Gastrocnemius medialis (tissue), 4 donors: ENCODE results near the gene MAU2. TPM values are rescaled to one million over a fixed set of nuclear protein-coding genes. Genes with fewer than 3 reads are reported as not detected.

ENCODE experiments used
- ATAC-seq, 2 donors: fragments of 150-250 bp; one replicate each; pipeline ENCODE4 v1.9.1; 2016
- DNase-seq, 2 donors: peaks; one replicate each; pipeline ENCODE4 v3.0.0-alpha.2; 2019
- H3K27ac ChIP-seq, 4 donors: fragments of 200-600 bp; sonication (generic); 1 replicate in 1 of 4; 2 replicates in 3 of 4; pipeline ENCODE4 v1.5.1; 2016 to 2018; ENCODE audit warnings: mild to moderate bottlenecking in 2 of 4, moderate library complexity in 1 of 4
- H3K27me3 ChIP-seq, 3 donors: fragments of 200-600 bp; sonication (generic) in 2 of 3; 1 replicate in 1 of 3; 2 replicates in 2 of 3; pipeline versions ENCODE4 v1.5.1 to v1.6.0; 2016 to 2019; ENCODE audit warnings: mild to moderate bottlenecking in 1 of 3, moderate library complexity in 1 of 3
- H3K36me3 ChIP-seq, 2 donors: fragments of 200-600 bp; sonication (generic) in 1 of 2; one replicate each; pipeline ENCODE4 v1.5.1; 2017 to 2018
- H3K4me1 ChIP-seq, 2 donors: fragments of 200-600 bp; sonication (generic) in 1 of 2; one replicate each; pipeline ENCODE4 v1.5.1; 2016 to 2017; ENCODE audit warnings: mild to moderate bottlenecking in 2 of 2
- H3K4me3 ChIP-seq, 4 donors: fragments of 200-600 bp; sonication (generic) in 3 of 4; 1 replicate in 1 of 4; 2 replicates in 3 of 4; pipeline ENCODE4 v1.5.1; 2016 to 2019; ENCODE audit warnings: mild to moderate bottlenecking in 2 of 4
- H3K9me3 ChIP-seq, 3 donors: fragments of 200-600 bp; sonication (generic) in 2 of 3; 1 replicate in 1 of 3; 2 replicates in 2 of 3; pipeline ENCODE4 v1.5.1; 2016 to 2019
- CTCF ChIP-seq, 5 experiments: fragments of 450-650 bp in 3 of 5; fragments of 200-600 bp in 2 of 5; sonication (generic) in 2 of 5; IDR thresholded peaks in 4 of 5; conservative IDR thresholded peaks in 1 of 5; 1 replicate in 4 of 5; 2 replicates in 1 of 5; pipeline ENCODE4 v1.5.1; 2016 to 2019; ENCODE audit warnings: antibody characterized with exemption in 5 of 5, mild to moderate bottlenecking in 3 of 5, moderate library complexity in 3 of 5
- POLR2A ChIP-seq, 2 donors: fragments of 450-650 bp; IDR thresholded peaks; one replicate each; pipeline ENCODE4 v1.6.1; 2017; ENCODE audit warnings: antibody characterized with exemption in 2 of 2, mild to moderate bottlenecking in 2 of 2, moderate library complexity in 2 of 2
- in situ Hi-C, 4 donors: fragments of 200-750 bp; cut with MboI; loops; one replicate each; pipeline versions ENCODE4 v1.15.0 to v1.8.0; 2017; ENCODE audit warnings: low sequenced_read_pairs in 4 of 4
- intact Hi-C: fragments of 100-400 bp; cut with DNase I; formaldehyde crosslinking; loops from one replicate; pipeline ENCODE4 v1.15.1; 2023; ENCODE audit warnings: low total_unique reads
- total RNA-seq, 4 donors: library from RNA; depleted of rRNA; stranded (reverse); fragments of >200 nt; gene quantifications; one replicate each; pipeline versions ENCODE4 v1.1.0 to v1.2.3, GENCODE V29; 2016

Gene MAU2
- total RNA-seq, 4 donors from 2014 or later, result 31.3 to 48.5 (median 41.7) TPM

- Histone ChIP-seq H3K4me3 (no peak overlapping the region), H3K27me3 (no peaks in the 10 kb centered on the region), H3K9me3 (no peaks in the 10 kb centered on the region), H3K4me1 (no peaks in the 10 kb centered on the region), H3K36me3 (peaks cover 0 to 91% of the 10 kb centered on the region in 2 donors), H3K27ac (no peak overlapping the region)
- intact Hi-C loops (no loop called here), in situ Hi-C loops (no loop called here)
- TF ChIP-seq POLR2A (IDR thresholded peaks at IDR 0.05) (no peak), CTCF (IDR thresholded peaks at IDR 0.05 in 4 of 5, conservative IDR thresholded peaks at IDR 0.05 in 1 of 5) (no peak)
- DNase-seq (no peak), ATAC-seq (no peak)
Measured at GRCh38 chr19:19352823-19353222, 32.2 kb downstream of the MAU2 start.

- TF ChIP-seq CTCF (IDR thresholded peaks at IDR 0.05 in 4 of 5, conservative IDR thresholded peaks at IDR 0.05 in 1 of 5) (no peak), POLR2A (IDR thresholded peaks at IDR 0.05) (no peak)
- H3K9me3 ChIP-seq, result no peaks in the 10 kb centered on the region
- no peaks in the 10 kb centered on the region for H3K27me3 ChIP-seq
- no peak overlapping the region for H3K4me3 ChIP-seq
- H3K4me1 ChIP-seq, result no peaks in the 10 kb centered on the region
- intact Hi-C loops, result no loop called here
- in situ Hi-C loops, result no loop called here
- peaks cover 0 to 79% of the 10 kb centered on the region in 2 donors for H3K36me3 ChIP-seq
- DNase-seq, result no peak
- no peak overlapping the region for H3K27ac ChIP-seq
- ATAC-seq, result no peak
Measured at GRCh38 chr19:19354007-19354406, 33.4 kb downstream of the MAU2 start.

- in situ Hi-C loops (no loop called here), intact Hi-C loops (no loop called here)
- Histone ChIP-seq H3K9me3 (no peaks in the 10 kb centered on the region), H3K36me3 (peaks cover 0 to 70% of the 10 kb centered on the region in 2 donors), H3K4me1 (no peaks in the 10 kb centered on the region), H3K27me3 (no peaks in the 10 kb centered on the region), H3K4me3 (no peak overlapping the region), H3K27ac (no peak overlapping the region)
- DNase-seq (no peak), ATAC-seq (no peak)
- TF ChIP-seq POLR2A (IDR thresholded peaks at IDR 0.05) (no peak), CTCF (IDR thresholded peaks at IDR 0.05 in 4 of 5, conservative IDR thresholded peaks at IDR 0.05 in 1 of 5) (no peak)
Measured at GRCh38 chr19:19354932-19355331, 34.3 kb downstream of the MAU2 start.

GRCh38 chr19:19355606-19356139 lies 35.0 kb downstream of the MAU2 start:
- Histone ChIP-seq H3K27ac (no peak overlapping the region), H3K4me1 (no peaks in the 10 kb centered on the region), H3K27me3 (no peaks in the 10 kb centered on the region), H3K36me3 (peaks cover 0 to 68% of the 10 kb centered on the region in 2 donors), H3K9me3 (no peaks in the 10 kb centered on the region), H3K4me3 (no peak overlapping the region)
- TF ChIP-seq CTCF (IDR thresholded peaks at IDR 0.05 in 4 of 5, conservative IDR thresholded peaks at IDR 0.05 in 1 of 5), result no peak
- no peak for TF ChIP-seq POLR2A (IDR thresholded peaks at IDR 0.05)
- DNase-seq (no peak), ATAC-seq (no peak)
- in situ Hi-C loops, result no loop called here
- intact Hi-C loops, result no loop called here

- no peaks in the 10 kb centered on the region for H3K27me3 ChIP-seq
- no peaks in the 10 kb centered on the region for H3K4me1 ChIP-seq
- intact Hi-C loops (no loop called here), in situ Hi-C loops (no loop called here)
- no peak for DNase-seq
- H3K4me3 ChIP-seq, result no peak overlapping the region
- TF ChIP-seq CTCF (IDR thresholded peaks at IDR 0.05 in 4 of 5, conservative IDR thresholded peaks at IDR 0.05 in 1 of 5), result no peak
- TF ChIP-seq POLR2A (IDR thresholded peaks at IDR 0.05), result no peak
- peaks cover 0 to 61% of the 10 kb centered on the region in 2 donors for H3K36me3 ChIP-seq
- H3K9me3 ChIP-seq, result no peaks in the 10 kb centered on the region
- H3K27ac ChIP-seq, result no peak overlapping the region
- no peak for ATAC-seq
Measured at GRCh38 chr19:19356500-19356899, 35.9 kb downstream of the MAU2 start.
